K562 (cell line): Measurements from ENCODE around the gene GPX7. TPM values are rescaled to one million over a fixed set of nuclear protein-coding genes. Genes with fewer than 3 reads are reported as not detected.

Experiments
- BRF1 ChIP-seq: IDR thresholded peaks from 3 replicates; pipeline ENCODE4 v1.6.1; 2011; ENCODE audit warnings: borderline replicate concordance, mild to moderate bottlenecking; ENCODE audit not compliant: insufficient read length; ENCODE audit errors: extremely low read depth
- KAT7 ChIP-seq: sonication (generic); formaldehyde crosslinking; IDR thresholded peaks from 2 replicates; pipeline ENCODE4 v1.8.0; 2022; ENCODE audit warnings: missing genetic modification reagents, mild to moderate bottlenecking, borderline replicate concordance
- RBM15 ChIP-seq: fragments of 200-400 bp; formaldehyde crosslinking; IDR thresholded peaks from 2 replicates; pipeline ENCODE4 v1.6.1; 2018; ENCODE audit warnings: mild to moderate bottlenecking, low read length, moderate library complexity; ENCODE audit not compliant: insufficient read depth
- SMAD4 ChIP-seq: fragments of 250-450 bp; sonication (Bioruptor Pico); conservative IDR thresholded peaks from 2 replicates; pipeline ENCODE4 v1.8.0; 2021; ENCODE audit warnings: inconsistent platforms, mild to moderate bottlenecking, moderate library complexity
- SMC3 ChIP-seq: conservative IDR thresholded peaks from 2 replicates; pipeline ENCODE4 v1.6.1; 2011; ENCODE audit warnings: low read depth, low read length, improper control_type of control experiment; ENCODE audit not compliant: insufficient read depth
- TAF1 ChIP-seq: IDR thresholded peaks from 2 replicates; pipeline ENCODE4 v1.6.1; 2011; ENCODE audit warnings: mild to moderate bottlenecking, low read length, moderate library complexity; ENCODE audit not compliant: insufficient read depth, control insufficient read depth, severe bottlenecking; ENCODE audit errors: extremely low read depth
- TAF15 ChIP-seq: fragments of 200-400 bp; formaldehyde crosslinking; IDR thresholded peaks from 2 replicates; pipeline ENCODE4 v1.6.1; 2017; ENCODE audit warnings: mild to moderate bottlenecking, low read depth, low read length, moderate library complexity
- XRCC5 ChIP-seq: fragments of 200-400 bp; formaldehyde crosslinking; IDR thresholded peaks from 2 replicates; pipeline ENCODE4 v1.6.1; 2017; ENCODE audit warnings: low read depth, mild to moderate bottlenecking, low read length
- ZNF232 ChIP-seq: sonication (generic); formaldehyde crosslinking; IDR thresholded peaks from 2 replicates; pipeline ENCODE4 v1.8.0; 2022; ENCODE audit warnings: mild to moderate bottlenecking, missing genetic modification reagents
- ZNF253 ChIP-seq: fragments of 250-450 bp; sonication (Bioruptor Pico); conservative IDR thresholded peaks from 2 replicates; pipeline ENCODE4 v1.6.1; 2021; ENCODE audit warnings: mild to moderate bottlenecking
- ZNF41 ChIP-seq: fragments of 250-450 bp; sonication (Bioruptor Pico); conservative IDR thresholded peaks from 2 replicates; pipeline ENCODE4 v1.4.0; 2020; ENCODE audit warnings: mild to moderate bottlenecking
- polyA plus RNA-seq, 8 experiments: library from polyadenylated mRNA; depleted of rRNA in 4 of 8; stranded (reverse) in 5 of 8; unstranded in 3 of 8; fragments of >200 nt; fragmentation: Nextera tagmentation in 2 of 8; fragmentation: Illumina TruSeq in 1 of 8; extraction: Ambion mirVana in 2 of 8; extraction: Trizol in 1 of 8; gene quantifications; 2 replicates each; pipeline versions ENCODE4 v1.2.1 to v1.2.3, GENCODE V29; 2011 to 2014; ENCODE audit warnings: inconsistent platforms in 1 of 8, missing spikeins in 1 of 8
- total RNA-seq, 7 experiments: library from RNA; depleted of rRNA in 6 of 7; stranded (reverse); fragments of >200 nt in 6 of 7; fragmentation: Illumina TruSeq in 2 of 7; extraction: Trizol in 2 of 7; gene quantifications; 2 replicates each; pipeline versions ENCODE4 v1.2.1 to v1.2.3, GENCODE V29; 2011 to 2021; ENCODE audit warnings: low replicate concordance in 1 of 7
- TF ChIP-seq, protein P1 (sequence below): fragments of 450-650 bp; IDR thresholded peaks from 2 replicates; pipeline ENCODE4 v1.6.1; 2016; ENCODE audit warnings: mild to moderate bottlenecking, moderate library complexity

The GPX7 gene
- total and polyA plus RNA-seq, 9 of the 15 experiments (the other 6 are each of a cell fraction or from before 2014, with no cell fraction given), result 0.08 TPM; not detected in 8

DNA sequence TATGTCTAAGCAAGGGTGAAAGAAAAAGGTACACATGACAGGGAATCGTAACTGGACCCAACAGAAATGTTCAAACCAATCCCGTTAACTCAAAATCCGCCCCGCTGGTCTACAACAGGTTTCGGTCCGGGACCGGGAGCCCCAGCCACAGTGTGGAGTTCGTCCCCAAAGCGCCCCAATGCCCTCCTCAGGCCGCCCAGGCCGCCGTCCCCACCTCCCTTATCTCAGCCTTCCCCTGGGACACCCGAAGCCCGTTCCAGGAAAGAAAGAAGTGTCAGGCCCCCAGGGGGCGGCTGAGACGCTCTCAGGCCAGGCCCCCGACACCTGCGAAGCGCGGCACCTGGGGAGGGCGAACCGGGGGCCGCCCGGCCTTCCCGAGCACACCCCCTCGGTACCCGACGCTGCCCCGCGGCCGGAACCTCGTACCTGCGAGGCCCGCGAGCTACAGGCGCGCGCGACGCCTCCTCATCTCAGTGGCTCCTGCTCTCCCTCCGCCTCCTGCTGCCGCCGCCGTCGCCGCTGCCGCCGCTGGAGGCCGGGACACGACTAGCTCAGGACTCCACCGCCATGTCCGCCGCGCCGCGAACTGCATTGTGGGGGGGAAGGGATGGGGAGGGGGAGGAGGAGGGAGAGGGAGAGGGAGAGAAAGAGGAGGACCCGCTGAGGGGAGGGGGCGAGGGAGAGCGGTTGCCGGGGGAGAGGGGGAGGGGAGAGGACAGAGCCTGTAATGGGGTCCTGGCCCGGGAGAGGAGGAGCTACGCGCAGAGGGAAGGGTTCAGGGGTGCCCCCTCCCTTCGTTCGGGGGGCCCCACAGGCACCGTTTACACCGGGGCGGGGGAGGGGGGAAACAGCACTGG is 49.4 kb upstream of the GPX7 start, which contains the start of gene TUT4 (continued):
- TF ChIP-seq RBM15, result no peak
- TF ChIP-seq BRF1, result no peak
- TF ChIP-seq TAF15, result no peak
- peak; percentile 89 for TF ChIP-seq SMAD4 (CRISPR knock-in tag)
- TF ChIP-seq, protein P1, sequence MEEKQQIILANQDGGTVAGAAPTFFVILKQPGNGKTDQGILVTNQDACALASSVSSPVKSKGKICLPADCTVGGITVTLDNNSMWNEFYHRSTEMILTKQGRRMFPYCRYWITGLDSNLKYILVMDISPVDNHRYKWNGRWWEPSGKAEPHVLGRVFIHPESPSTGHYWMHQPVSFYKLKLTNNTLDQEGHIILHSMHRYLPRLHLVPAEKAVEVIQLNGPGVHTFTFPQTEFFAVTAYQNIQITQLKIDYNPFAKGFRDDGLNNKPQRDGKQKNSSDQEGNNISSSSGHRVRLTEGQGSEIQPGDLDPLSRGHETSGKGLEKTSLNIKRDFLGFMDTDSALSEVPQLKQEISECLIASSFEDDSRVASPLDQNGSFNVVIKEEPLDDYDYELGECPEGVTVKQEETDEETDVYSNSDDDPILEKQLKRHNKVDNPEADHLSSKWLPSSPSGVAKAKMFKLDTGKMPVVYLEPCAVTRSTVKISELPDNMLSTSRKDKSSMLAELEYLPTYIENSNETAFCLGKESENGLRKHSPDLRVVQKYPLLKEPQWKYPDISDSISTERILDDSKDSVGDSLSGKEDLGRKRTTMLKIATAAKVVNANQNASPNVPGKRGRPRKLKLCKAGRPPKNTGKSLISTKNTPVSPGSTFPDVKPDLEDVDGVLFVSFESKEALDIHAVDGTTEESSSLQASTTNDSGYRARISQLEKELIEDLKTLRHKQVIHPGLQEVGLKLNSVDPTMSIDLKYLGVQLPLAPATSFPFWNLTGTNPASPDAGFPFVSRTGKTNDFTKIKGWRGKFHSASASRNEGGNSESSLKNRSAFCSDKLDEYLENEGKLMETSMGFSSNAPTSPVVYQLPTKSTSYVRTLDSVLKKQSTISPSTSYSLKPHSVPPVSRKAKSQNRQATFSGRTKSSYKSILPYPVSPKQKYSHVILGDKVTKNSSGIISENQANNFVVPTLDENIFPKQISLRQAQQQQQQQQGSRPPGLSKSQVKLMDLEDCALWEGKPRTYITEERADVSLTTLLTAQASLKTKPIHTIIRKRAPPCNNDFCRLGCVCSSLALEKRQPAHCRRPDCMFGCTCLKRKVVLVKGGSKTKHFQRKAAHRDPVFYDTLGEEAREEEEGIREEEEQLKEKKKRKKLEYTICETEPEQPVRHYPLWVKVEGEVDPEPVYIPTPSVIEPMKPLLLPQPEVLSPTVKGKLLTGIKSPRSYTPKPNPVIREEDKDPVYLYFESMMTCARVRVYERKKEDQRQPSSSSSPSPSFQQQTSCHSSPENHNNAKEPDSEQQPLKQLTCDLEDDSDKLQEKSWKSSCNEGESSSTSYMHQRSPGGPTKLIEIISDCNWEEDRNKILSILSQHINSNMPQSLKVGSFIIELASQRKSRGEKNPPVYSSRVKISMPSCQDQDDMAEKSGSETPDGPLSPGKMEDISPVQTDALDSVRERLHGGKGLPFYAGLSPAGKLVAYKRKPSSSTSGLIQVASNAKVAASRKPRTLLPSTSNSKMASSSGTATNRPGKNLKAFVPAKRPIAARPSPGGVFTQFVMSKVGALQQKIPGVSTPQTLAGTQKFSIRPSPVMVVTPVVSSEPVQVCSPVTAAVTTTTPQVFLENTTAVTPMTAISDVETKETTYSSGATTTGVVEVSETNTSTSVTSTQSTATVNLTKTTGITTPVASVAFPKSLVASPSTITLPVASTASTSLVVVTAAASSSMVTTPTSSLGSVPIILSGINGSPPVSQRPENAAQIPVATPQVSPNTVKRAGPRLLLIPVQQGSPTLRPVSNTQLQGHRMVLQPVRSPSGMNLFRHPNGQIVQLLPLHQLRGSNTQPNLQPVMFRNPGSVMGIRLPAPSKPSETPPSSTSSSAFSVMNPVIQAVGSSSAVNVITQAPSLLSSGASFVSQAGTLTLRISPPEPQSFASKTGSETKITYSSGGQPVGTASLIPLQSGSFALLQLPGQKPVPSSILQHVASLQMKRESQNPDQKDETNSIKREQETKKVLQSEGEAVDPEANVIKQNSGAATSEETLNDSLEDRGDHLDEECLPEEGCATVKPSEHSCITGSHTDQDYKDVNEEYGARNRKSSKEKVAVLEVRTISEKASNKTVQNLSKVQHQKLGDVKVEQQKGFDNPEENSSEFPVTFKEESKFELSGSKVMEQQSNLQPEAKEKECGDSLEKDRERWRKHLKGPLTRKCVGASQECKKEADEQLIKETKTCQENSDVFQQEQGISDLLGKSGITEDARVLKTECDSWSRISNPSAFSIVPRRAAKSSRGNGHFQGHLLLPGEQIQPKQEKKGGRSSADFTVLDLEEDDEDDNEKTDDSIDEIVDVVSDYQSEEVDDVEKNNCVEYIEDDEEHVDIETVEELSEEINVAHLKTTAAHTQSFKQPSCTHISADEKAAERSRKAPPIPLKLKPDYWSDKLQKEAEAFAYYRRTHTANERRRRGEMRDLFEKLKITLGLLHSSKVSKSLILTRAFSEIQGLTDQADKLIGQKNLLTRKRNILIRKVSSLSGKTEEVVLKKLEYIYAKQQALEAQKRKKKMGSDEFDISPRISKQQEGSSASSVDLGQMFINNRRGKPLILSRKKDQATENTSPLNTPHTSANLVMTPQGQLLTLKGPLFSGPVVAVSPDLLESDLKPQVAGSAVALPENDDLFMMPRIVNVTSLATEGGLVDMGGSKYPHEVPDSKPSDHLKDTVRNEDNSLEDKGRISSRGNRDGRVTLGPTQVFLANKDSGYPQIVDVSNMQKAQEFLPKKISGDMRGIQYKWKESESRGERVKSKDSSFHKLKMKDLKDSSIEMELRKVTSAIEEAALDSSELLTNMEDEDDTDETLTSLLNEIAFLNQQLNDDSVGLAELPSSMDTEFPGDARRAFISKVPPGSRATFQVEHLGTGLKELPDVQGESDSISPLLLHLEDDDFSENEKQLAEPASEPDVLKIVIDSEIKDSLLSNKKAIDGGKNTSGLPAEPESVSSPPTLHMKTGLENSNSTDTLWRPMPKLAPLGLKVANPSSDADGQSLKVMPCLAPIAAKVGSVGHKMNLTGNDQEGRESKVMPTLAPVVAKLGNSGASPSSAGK, result peak; percentile 94
- 0 out of 2 replicates have a peak, but pooled peaks have one; percentile 31 for TF ChIP-seq ZNF41 (CRISPR knock-in tag)
- TF ChIP-seq ZNF253 (CRISPR knock-in tag), result no peak
- peak; percentile 67; the same call in 1 of the 2 replicates for TF ChIP-seq ZNF232 (CRISPR knock-in tag)
- 0 out of 2 replicates have a peak, but pooled peaks have one; percentile 30 for TF ChIP-seq XRCC5
- peak; percentile 84 for TF ChIP-seq KAT7 (CRISPR knock-in tag)
- 0 out of 2 replicates have a peak, but pooled peaks have one; percentile 15 for TF ChIP-seq SMC3
- peak; percentile 84 for TF ChIP-seq TAF1
